Activated T-helper 1 cell treated with anti-CD3 and anti-CD28 coated beads, Interleukin-12 subunit alpha, Interleukin-12 subunit beta, Interleukin-2, Interleukin-4 antibody, amounts not matched to agents 30 ng/mL and 10 ng/mL and 1 ng/mL, durations not matched to agents 14 hours and 24 hours and 36 hours (primary cell): ENCODE results near the gene ABHD13. TPM values are rescaled to one million over a fixed set of nuclear protein-coding genes. Genes with fewer than 3 reads are reported as not detected.
"Not testable (repeated sequence)": the region's sequence is repeated elsewhere in the genome, so short reads cannot be mapped to it uniquely, and the experiment has no call there.

Experiments
- DNase-seq: peaks from one replicate; pipeline ENCODE4 v3.0.0; 2021; ENCODE audit warnings: low spot score
- H3K27ac Mint-ChIP-seq: one replicate; pipeline ENCODE4 v1.8.0; 2021; ENCODE audit warnings: mild to moderate bottlenecking, mixed read lengths
- H3K27me3 Mint-ChIP-seq: one replicate; pipeline ENCODE4 v1.8.0; 2022; ENCODE audit warnings: mild to moderate bottlenecking, moderate library complexity, mixed read lengths; ENCODE audit not compliant: insufficient read depth
- H3K36me3 Mint-ChIP-seq: one replicate; pipeline ENCODE4 v1.8.0; 2021; ENCODE audit warnings: low read depth, mixed read lengths
- H3K4me1 Mint-ChIP-seq: one replicate; pipeline ENCODE4 v1.8.0; 2021; ENCODE audit warnings: low read depth, mixed read lengths
- H3K4me3 Mint-ChIP-seq: one replicate; pipeline ENCODE4 v1.8.0; 2021; ENCODE audit warnings: mild to moderate bottlenecking, moderate library complexity, mixed read lengths
- H3K9me3 Mint-ChIP-seq: one replicate; pipeline ENCODE4 v1.8.0; 2021; ENCODE audit warnings: mixed read lengths
- intact Hi-C: fragments of 100-400 bp; cut with micrococcal nuclease; formaldehyde crosslinking; loops from one replicate; pipeline ENCODE4 v1.15.1; 2024
- total RNA-seq: library from RNA; stranded (reverse); gene quantifications from 2 replicates; pipeline ENCODE4 v1.2.3, GENCODE V29; 2022

Gene ABHD13
- total RNA-seq, 1 donor from 2014 or later, result 8.5 TPM

DNA sequence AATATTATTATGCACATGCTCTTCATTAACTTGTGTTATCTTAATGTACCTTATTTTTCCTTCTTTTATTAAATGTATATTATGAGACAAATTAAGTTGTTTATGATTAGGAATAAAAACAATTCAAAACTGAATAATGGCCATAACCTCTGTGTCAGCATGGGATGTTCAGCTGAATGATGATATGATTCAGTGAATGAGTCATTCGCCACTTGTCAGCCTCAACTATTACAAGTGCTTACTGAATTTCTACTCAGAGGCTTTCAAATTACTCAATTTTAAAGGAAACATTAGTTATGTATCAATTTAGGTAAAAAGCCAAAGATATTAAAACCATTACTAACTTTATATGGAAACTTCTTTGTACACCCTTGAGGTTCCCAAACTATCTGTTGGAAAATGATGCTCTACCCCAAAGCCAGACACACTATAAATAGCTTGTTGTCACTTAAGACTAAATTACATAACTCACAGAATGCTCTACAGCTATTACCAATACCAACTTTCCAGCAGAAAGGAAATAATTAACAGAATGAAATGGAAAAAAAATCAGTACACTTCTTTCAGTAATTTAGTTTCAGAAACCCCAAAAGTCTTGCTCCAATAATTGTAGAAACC lies 17.3 kb upstream of the ABHD13 start:
- DNase-seq, result no peak
- Mint-ChIP-seq H3K4me1 (peaks cover 29% of the 10 kb centered on the region), H3K27me3 (peaks cover 9% of the 10 kb centered on the region), H3K9me3 (peaks cover 14% of the 10 kb centered on the region), H3K4me3 (no peak overlapping the region), H3K36me3 (peaks cover 2% of the 10 kb centered on the region), H3K27ac (no peak overlapping the region)
- intact Hi-C loops, result loop anchor here (2.0 kb wide), 1 partner anchor 14 kb away; the partner anchor contains the start of gene LIG4

DNA sequence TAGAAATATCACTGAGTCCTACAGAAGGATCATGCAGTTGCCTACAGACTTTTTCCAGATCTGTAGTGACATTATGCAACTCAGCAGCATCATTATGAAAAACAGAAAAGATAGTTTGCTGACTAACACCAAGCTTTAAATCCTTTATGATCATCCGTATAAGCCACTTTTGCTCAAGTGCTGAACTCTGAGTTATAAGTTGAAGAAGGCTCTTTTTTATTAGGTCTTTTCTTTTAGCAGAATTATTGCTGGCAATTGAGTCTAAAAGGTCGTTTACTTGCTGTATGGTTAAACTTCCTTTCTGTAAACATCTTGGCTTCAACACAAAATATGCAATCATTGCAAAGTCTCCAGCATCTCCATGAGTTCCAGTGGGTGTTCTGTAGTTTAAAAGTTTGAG lies 7.6 kb upstream of the ABHD13 start:
- no peak for DNase-seq
- Mint-ChIP-seq H3K27ac (no peak overlapping the region), H3K36me3 (peaks cover 31% of the 10 kb centered on the region), H3K4me1 (peaks cover 35% of the 10 kb centered on the region), H3K4me3 (no peak overlapping the region), H3K27me3 (peaks cover 1% of the 10 kb centered on the region), H3K9me3 (no peaks in the 10 kb centered on the region)
- intact Hi-C loops, result no loop called here

DNA sequence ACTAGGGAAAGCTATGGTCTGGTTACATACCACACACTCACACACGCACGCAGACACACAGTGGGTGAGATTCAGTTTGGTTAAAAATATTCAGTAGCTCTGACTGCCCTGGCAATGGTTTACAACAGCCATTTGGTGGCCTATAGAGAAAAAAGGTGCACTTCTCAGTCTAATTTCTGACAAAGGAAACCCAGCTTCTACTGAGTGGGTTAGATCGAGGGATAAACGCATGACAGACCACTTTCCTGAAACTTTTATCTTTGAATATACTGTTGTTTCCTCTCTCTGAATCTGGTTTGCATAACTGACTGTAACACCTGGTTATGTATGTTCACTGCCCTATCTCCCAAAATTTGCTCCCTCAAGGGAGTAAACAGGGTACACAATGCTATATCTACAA lies 5.3 kb upstream of the ABHD13 start:
- no peak overlapping the region for H3K27ac Mint-ChIP-seq
- intact Hi-C loops, result loop anchor here (1.0 kb wide), 1 partner anchor 9 kb away; no protein-coding TSS in a partner anchor
- no peak for DNase-seq
- H3K36me3 Mint-ChIP-seq, result peaks cover 31% of the 10 kb centered on the region
- peaks cover 1% of the 10 kb centered on the region for H3K27me3 Mint-ChIP-seq
- peak overlapping the region; percentile 37 for H3K4me3 Mint-ChIP-seq
- H3K4me1 Mint-ChIP-seq, result peaks cover 44% of the 10 kb centered on the region
- H3K9me3 Mint-ChIP-seq, result no peaks in the 10 kb centered on the region

DNA sequence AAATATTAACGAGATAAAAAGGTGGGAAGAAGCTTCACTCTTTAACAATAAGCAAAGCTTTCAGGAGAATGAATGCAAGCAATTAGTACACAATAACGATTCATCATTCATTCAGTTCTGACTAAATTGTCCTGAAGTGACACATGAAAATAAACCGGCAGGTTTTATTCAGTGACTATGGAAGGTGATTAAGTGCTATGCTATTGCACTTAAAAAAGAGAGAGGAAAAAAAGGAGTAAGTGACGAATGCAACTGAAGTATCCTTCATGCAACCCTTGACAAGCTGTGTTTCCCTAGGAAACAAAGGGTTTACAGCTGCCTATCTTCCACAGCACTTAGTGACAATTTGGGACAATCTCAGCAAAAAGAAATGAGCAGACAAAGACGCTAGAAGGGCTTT lies 4.2 kb upstream of the ABHD13 start:
- Mint-ChIP-seq H3K36me3 (peaks cover 30% of the 10 kb centered on the region), H3K27me3 (peaks cover 3% of the 10 kb centered on the region)

DNA sequence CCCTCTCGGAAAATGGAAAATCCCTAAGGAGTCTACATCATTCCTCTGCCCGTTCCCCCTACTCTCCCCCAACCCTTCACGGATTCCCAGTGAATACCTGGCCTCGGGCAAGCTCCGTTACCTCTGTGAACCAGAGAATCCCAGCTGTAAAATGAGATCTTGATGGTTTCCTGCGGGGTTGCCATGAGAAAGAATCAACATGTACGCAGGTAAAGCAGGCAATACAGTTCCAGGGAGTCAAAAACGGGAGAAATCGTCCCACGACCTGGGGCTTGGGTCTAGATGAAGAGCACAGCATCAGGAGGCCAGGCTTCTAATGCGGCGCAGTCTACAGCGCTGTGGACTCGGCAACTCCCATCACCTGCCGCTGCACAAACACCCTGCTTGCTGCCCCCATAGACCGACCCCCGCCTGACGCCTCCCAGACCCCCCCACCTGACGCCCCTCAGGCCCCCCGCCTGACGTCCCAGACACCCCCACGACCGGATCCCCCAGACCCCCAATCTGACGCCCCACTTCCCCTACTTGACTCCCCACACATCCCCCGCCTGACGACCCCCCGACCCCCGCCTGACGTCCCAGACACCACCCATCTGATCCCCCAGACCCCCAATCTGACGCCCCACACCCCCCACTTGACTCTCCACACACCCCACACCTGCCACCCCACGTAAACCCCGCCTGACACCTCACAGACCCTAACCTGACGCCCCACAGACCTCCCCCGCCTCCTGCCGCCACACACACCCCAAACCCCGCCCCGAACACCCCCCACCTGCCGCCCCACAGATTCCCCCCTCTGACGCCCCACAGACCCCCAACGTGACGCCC lies 3.5 kb upstream of the ABHD13 start:
- Mint-ChIP-seq H3K36me3 (peaks cover 25% of the 10 kb centered on the region), H3K4me3 (peak overlapping the region; percentile 95), H3K27me3 (peaks cover 3% of the 10 kb centered on the region), H3K9me3 (no peaks in the 10 kb centered on the region), H3K27ac (peak overlapping the region; percentile 79), H3K4me1 (peaks cover 48% of the 10 kb centered on the region)
- no peak for DNase-seq
- intact Hi-C loops, result loop anchor here (2.0 to 5.0 kb wide), 2 partner anchors 14 to 1923 kb away; no protein-coding TSS in a partner anchor

More for the DNA sequence above, 4.2 kb upstream of the ABHD13 start:
- Mint-ChIP-seq H3K4me3 (peak overlapping the region; percentile 95), H3K4me1 (peaks cover 45% of the 10 kb centered on the region), H3K27ac (peak overlapping the region; percentile 72), H3K9me3 (no peaks in the 10 kb centered on the region)
- DNase-seq, result no peak
- intact Hi-C loops, result loop anchor here (1.0 to 2.0 kb wide), 2 partner anchors 10 to 13 kb away; no protein-coding TSS in a partner anchor

DNA sequence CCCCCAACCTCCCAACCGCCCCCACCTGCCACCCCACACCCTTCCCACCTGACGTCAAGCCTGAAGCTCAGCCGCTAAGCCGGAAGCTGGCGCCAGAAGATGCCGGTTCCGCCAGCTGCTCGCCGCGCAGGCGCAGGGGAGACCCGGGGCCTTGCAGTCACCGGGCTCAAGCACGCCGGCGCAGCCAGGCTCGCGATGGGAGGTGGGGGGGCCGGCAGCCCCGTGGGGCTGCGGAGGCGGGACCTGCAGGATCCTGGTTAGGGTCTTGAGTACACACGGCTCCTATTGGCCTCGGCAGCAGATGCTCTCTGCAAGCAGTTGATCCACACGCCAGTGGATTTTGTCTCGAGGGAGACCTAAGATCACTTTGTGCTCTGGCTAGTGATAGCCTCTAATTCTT lies 2.8 kb upstream of the ABHD13 start, which contains the start of gene LIG4:
Gene LIG4, minus strand, starts transcription at position 101 of the 400 bp plus-strand sequence. CDS start 4,268 bp downstream, outside the sequence.
- intact Hi-C loops, result loop anchor here (2.0 to 5.0 kb wide), 2 partner anchors 15 to 1922 kb away; no protein-coding TSS in a partner anchor
- H3K27ac Mint-ChIP-seq, result peak within 1 kb of the TSS; percentile 80
- H3K9me3 Mint-ChIP-seq, result no peaks in the 10 kb centered on the region

DNA sequence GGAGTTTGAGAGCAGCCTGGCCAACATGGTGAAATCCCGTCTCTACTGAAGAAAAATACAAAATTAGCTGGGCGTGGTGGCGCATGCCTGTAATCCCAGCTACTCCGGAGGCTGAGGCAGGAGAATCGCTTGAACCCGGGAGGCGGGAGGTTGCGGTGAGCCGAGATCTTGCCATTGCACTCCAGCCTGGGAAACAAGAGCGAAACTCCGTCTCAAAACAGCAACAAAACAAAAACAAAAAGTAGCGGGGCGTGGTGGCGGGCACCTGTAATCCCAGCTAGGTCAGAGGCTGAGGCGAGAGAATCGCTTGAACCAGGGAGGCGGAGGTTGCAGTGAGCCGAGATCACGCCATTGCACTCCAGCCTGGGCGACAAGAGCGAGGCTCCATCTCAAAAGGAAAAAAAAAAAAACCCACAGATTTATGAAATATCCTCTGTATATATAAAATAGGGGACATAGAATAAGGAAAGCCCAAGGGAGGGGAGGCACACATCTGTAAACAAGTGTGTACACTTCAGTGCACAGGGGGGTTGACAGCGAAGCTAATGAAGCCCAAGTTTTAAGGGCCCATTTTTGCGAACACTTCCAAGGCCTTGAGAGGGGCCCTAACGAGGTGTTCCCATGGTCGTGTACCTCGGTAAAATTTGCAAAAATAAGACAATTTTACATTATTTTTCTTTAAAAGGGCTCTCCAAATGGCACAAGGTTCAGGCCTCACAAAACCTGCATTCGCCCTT lies 717 bp upstream of the ABHD13 start:
- peak overlapping the region; percentile 94 for H3K27ac Mint-ChIP-seq
- not testable (repeated sequence) for H3K9me3 Mint-ChIP-seq, DNase-seq, H3K27me3 Mint-ChIP-seq
- intact Hi-C loops, result loop anchor here (1.0 to 5.0 kb wide), 4 partner anchors 52 to 1920 kb away; partner anchors contain the start of genes IRS2 and TNFSF13B
- H3K4me3 Mint-ChIP-seq, result peak overlapping the region; percentile 95
- peaks cover 52% of the 10 kb centered on the region for H3K4me1 Mint-ChIP-seq
- peaks cover 10% of the 10 kb centered on the region for H3K36me3 Mint-ChIP-seq

More for the DNA sequence above, 2.8 kb upstream of the ABHD13 start, which contains the start of gene LIG4:
- H3K4me3 Mint-ChIP-seq, result peak within 1 kb of the TSS; percentile 95
- peaks cover 3% of the 10 kb centered on the region for H3K27me3 Mint-ChIP-seq
- H3K36me3 Mint-ChIP-seq, result peaks cover 17% of the 10 kb centered on the region
- DNase-seq, result peak; percentile 89
- peaks cover 53% of the 10 kb centered on the region for H3K4me1 Mint-ChIP-seq

DNA sequence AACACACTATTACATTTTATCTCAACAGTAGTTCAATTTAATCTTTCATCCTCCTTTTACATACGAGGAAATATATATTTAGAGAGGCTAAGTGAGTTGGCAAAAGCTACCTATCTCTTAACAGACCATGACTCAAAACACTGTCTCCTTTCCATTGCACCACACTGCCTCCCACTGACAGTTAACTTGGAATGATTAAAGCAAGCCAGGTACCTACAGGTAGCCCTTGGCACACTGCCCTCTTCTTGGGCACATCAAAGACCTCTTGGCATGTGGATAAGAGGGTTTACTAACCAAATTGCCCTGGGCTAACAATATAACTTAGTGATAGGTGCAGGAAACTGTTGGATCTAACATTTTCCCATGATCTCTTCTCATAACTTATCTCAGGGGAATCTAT lies 1.8 kb downstream of the ABHD13 start:
- peaks cover 45% of the 10 kb centered on the region for H3K4me1 Mint-ChIP-seq
- H3K36me3 Mint-ChIP-seq, result peaks cover 9% of the 10 kb centered on the region

DNA sequence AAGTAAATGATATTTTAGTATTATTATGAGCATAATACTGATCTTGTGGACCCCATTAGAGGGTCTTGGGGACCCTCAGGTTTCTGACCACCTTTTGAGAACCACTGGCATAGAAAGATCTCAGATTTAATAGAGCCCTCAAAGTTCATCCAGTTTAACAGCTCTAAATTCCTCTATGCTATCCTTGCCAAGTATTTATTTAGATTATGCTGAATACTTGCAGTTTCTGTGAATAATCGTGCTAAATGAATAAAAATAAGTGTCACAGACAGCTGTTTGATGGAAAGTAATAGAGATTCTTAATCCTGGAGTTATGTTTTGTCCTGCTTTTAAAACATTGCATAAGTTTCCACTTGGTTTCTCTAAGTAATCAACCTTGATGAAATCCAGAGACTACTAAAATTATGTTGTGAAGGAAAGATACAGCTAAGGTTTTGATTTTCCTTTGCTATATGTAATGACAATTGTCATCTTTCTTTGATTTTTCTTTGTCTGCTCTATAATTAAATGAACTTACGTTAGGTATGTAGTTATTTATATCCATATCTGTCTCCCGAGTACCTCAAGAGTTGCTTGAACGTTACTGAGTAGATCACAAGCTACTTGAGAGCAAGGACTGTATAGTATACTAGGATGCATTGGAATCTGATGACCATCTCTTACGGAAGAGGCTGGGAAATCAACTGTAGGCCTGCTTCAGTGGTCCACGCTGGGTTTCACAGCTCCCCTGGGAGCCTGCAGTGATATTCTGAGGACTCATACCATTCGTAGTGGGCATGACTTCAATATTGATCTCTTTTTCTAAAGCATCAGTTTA lies 5.7 kb downstream of the ABHD13 start:
- DNase-seq, result no peak
- Mint-ChIP-seq H3K36me3 (peaks cover 3% of the 10 kb centered on the region), H3K4me3 (no peak overlapping the region), H3K9me3 (no peaks in the 10 kb centered on the region), H3K27me3 (no peaks in the 10 kb centered on the region), H3K27ac (no peak overlapping the region), H3K4me1 (peaks cover 52% of the 10 kb centered on the region)
- intact Hi-C loops, result loop anchor here (10.0 kb wide), 1 partner anchor 281 kb away; no protein-coding TSS in a partner anchor

More for the DNA sequence above, 1.8 kb downstream of the ABHD13 start:
- intact Hi-C loops, result loop anchor here (2.0 to 10.0 kb wide), 2 partner anchors 43 to 285 kb away; no protein-coding TSS in a partner anchor
- Mint-ChIP-seq H3K27me3 (peaks cover 2% of the 10 kb centered on the region), H3K27ac (peak overlapping the region; percentile 0), H3K9me3 (no peaks in the 10 kb centered on the region), H3K4me3 (peak overlapping the region; percentile 88)
- DNase-seq, result no peak

DNA sequence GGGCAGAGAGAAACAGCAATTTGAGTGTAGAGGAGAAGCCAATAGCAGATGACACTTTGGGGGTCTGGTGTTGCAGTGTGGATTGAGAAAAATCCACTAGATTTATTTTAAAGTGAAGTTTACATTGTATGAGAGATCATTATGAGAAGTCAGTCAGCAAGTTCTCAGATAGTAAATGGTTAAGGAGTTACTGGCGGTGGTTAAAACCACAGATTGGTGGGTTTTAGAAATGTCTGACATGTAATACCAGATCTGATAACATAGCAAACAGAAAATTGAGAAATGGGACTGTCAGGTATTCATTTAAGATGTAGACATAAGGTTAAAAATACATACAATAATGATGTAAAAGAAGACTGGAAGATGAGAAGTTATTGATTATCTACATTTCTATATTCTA lies 7.2 kb downstream of the ABHD13 start:
- no peak overlapping the region for H3K4me3 Mint-ChIP-seq
- no peak overlapping the region for H3K27ac Mint-ChIP-seq
- no peaks in the 10 kb centered on the region for H3K9me3 Mint-ChIP-seq
- no peaks in the 10 kb centered on the region for H3K27me3 Mint-ChIP-seq
- intact Hi-C loops, result loop anchor here (10.0 kb wide), 1 partner anchor 279 kb away; no protein-coding TSS in a partner anchor
- peaks cover 16% of the 10 kb centered on the region for H3K36me3 Mint-ChIP-seq
- no peak for DNase-seq
- H3K4me1 Mint-ChIP-seq, result peaks cover 37% of the 10 kb centered on the region

DNA sequence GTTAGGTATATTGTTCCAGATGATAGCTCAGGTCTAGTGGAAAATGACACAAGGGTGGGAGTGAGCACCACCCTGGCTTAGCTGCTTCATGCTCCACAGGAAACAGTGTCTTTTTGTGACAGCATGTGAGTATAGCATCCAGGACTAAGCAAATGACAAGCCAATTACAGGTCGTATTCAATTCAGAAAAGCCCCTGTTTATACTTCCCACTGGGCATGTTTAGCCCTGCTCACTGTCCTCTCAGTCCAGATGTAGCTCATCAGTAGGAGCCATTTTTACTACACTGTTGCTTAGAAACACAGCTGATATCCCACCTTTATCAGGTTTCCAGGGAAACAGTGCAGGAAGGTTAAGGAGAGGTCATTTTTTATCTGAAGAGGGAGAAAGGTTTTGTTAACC lies 8.0 kb downstream of the ABHD13 start:
- H3K4me1 Mint-ChIP-seq, result peaks cover 32% of the 10 kb centered on the region
- DNase-seq, result no peak
- no peak overlapping the region for H3K27ac Mint-ChIP-seq
- peaks cover 15% of the 10 kb centered on the region for H3K36me3 Mint-ChIP-seq
- no peak overlapping the region for H3K4me3 Mint-ChIP-seq
- intact Hi-C loops, result loop anchor here (2.0 to 10.0 kb wide), 2 partner anchors 279 to 669 kb away; no protein-coding TSS in a partner anchor
- no peaks in the 10 kb centered on the region for H3K9me3 Mint-ChIP-seq
- H3K27me3 Mint-ChIP-seq, result no peaks in the 10 kb centered on the region
